Activated CD8-positive, alpha-beta memory T cell treated with anti-CD3 and anti-CD28 coated beads, Interleukin-2, amount 10 ng/mL, durations not matched to agents 7 days and 5 days (primary cell): ENCODE data around the gene SAMD4A. TPM values are rescaled to one million over a fixed set of nuclear protein-coding genes. Genes with fewer than 3 reads are reported as not detected.

ENCODE experiments used
- ATAC-seq: fragments of 150-1000 bp; cut with Tn5 transposase; one replicate; pipeline ENCODE4 v1.10.0; 2021; ENCODE audit warnings: moderate library complexity
- CTCF ChIA-PET: fragments of 350-600 bp; sonication (Branson Sonifier 250); formaldehyde crosslinking; loops from one replicate; lab custom pipeline; 2021; ENCODE audit warnings: antibody characterized with exemption; lab: Charles Lee
- DNase-seq: peaks from one replicate; pipeline ENCODE4 v3.0.0-alpha.2; 2020
- H3K27ac Mint-ChIP-seq: one replicate; pipeline ENCODE4 v1.8.0; 2021; ENCODE audit warnings: mild to moderate bottlenecking, mixed read lengths
- H3K27me3 Mint-ChIP-seq: one replicate; pipeline ENCODE4 v1.8.0; 2021; ENCODE audit warnings: mixed read lengths
- H3K36me3 Mint-ChIP-seq: one replicate; pipeline ENCODE4 v1.8.0; 2021; ENCODE audit warnings: mild to moderate bottlenecking, mixed read lengths
- H3K4me1 Mint-ChIP-seq: one replicate; pipeline ENCODE4 v1.8.0; 2021; ENCODE audit warnings: mixed read lengths
- H3K4me3 Mint-ChIP-seq: one replicate; pipeline ENCODE4 v1.8.0; 2021; ENCODE audit warnings: mild to moderate bottlenecking, moderate library complexity, mixed read lengths
- H3K9me3 Mint-ChIP-seq: one replicate; pipeline ENCODE4 v1.8.0; 2022; ENCODE audit warnings: low read depth, mixed read lengths
- total RNA-seq, 2 experiments: library from RNA; stranded (reverse); gene quantifications; one replicate each; pipeline ENCODE4 v1.2.3, GENCODE V29; 2021

Gene SAMD4A, protein sequence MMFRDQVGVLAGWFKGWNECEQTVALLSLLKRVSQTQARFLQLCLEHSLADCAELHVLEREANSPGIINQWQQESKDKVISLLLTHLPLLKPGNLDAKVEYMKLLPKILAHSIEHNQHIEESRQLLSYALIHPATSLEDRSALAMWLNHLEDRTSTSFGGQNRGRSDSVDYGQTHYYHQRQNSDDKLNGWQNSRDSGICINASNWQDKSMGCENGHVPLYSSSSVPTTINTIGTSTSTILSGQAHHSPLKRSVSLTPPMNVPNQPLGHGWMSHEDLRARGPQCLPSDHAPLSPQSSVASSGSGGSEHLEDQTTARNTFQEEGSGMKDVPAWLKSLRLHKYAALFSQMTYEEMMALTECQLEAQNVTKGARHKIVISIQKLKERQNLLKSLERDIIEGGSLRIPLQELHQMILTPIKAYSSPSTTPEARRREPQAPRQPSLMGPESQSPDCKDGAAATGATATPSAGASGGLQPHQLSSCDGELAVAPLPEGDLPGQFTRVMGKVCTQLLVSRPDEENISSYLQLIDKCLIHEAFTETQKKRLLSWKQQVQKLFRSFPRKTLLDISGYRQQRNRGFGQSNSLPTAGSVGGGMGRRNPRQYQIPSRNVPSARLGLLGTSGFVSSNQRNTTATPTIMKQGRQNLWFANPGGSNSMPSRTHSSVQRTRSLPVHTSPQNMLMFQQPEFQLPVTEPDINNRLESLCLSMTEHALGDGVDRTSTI
- 1 to 10 TPM; 1.6 to 1.7 TPM for total RNA-seq

- Mint-ChIP-seq H3K27me3 (peaks cover 46% of the 10 kb centered on the region), H3K36me3 (no peaks in the 10 kb centered on the region), H3K4me3 (peak within 1 kb of the TSS; percentile 79), H3K9me3 (no peaks in the 10 kb centered on the region), H3K27ac (peak within 1 kb of the TSS; percentile 32), H3K4me1 (peaks cover 19% of the 10 kb centered on the region)
- peak; percentile 38 for ATAC-seq
- CTCF ChIA-PET: interaction anchor here (0.7 to 8.5 kb wide), 22 partner anchors 16 to 248 kb away, joined by 3 to 246 read pairs (median 3); partner anchors contain the start of gene GMFB
- peak; percentile 67 for DNase-seq
Measured at GRCh38 chr14:54566410-54567223, at the start of gene SAMD4A. SAMD4A (plus strand) TSS chr14:54567128; CDS start chr14:54567917, 789 bp downstream.

DNA sequence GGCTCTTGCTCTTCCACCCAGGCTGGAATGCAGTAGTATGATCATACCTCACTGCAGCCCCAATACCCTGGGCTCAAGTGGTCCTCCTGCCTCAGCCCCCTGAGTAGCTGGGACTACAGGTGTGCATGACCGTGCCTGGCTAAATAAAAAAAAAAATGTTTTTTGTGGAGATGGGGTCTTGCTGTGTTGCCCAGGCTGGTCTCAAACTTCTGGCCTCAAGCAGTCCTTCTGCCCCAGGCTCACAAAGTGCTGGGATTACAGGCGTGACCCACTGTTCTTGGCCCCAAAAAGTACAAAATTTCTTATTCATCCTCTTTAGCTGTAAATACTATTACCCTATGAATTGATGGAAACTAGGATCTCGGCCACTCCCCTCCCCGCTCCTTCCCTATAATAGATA, 42.5 kb upstream of the SAMD4A start:
- Mint-ChIP-seq H3K9me3 (no peaks in the 10 kb centered on the region), H3K4me3 (no peak overlapping the region), H3K4me1 (no peaks in the 10 kb centered on the region), H3K27ac (no peak overlapping the region), H3K36me3 (peaks cover 24% of the 10 kb centered on the region), H3K27me3 (no peaks in the 10 kb centered on the region)
- DNase-seq (no peak), ATAC-seq (no peak)
- CTCF ChIA-PET: no interaction called here

- ATAC-seq (no peak), DNase-seq (no peak)
- Mint-ChIP-seq H3K27ac (no peak overlapping the region), H3K36me3 (peaks cover 10% of the 10 kb centered on the region), H3K4me1 (no peaks in the 10 kb centered on the region), H3K27me3 (no peaks in the 10 kb centered on the region), H3K4me3 (no peak overlapping the region), H3K9me3 (no peaks in the 10 kb centered on the region)
- CTCF ChIA-PET: no interaction called here
Measured at GRCh38 chr14:54528973-54529372, 38.0 kb upstream of the SAMD4A start.

GRCh38 chr14:54529811-54530210, 37.1 kb upstream of the SAMD4A start:
- CTCF ChIA-PET: interaction anchor here (0.9 kb wide), 1 partner anchor 245 kb away, joined by 3 read pairs; no protein-coding TSS in a partner anchor
- no peaks in the 10 kb centered on the region for H3K27me3 Mint-ChIP-seq
- peaks cover 4% of the 10 kb centered on the region for H3K36me3 Mint-ChIP-seq
- no peak overlapping the region for H3K27ac Mint-ChIP-seq
- DNase-seq (no peak), ATAC-seq (no peak)
- no peaks in the 10 kb centered on the region for H3K9me3 Mint-ChIP-seq
- H3K4me1 Mint-ChIP-seq: no peaks in the 10 kb centered on the region
- no peak overlapping the region for H3K4me3 Mint-ChIP-seq

DNA sequence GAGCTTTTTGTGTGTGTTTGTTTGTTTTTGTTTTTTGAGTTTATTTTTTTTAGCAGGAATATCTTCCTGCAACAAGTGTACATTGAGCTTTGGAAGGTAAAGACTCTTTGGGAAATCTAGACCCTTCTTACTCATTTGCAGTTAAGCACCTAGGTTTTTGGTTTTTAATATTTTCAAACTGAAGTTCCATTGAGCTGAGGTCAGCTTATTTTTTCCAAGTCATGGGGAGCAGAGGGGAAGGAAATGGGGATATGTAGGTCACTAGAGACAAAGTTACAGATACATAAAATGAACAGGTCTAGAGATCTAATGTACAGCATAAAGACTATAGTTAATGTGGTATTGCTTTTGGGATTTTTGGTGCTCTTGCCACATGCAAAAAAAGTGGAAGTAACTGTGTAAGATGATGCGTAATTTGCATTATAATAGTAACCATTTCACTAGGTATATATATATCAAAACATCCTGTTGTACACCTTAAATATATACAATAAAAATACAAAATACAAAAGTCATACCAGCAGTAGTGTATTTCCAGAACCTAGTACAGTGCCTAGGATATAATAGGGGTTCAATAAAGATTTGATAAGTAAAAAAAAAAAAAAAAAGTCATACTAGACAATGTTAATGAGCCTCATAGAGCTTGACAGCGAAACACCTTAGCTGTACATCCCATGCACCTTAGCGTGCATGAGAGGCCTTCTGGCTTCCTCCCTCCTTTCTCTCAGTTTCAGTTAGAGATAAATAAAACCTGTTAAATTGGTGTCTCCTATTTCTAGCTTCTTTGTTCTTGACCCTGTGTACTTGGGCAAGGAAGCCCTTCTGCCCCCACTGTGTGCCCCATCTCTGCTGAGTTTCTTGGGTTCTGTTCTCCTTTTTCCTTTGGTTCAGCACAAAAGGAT, 34.6 kb upstream of the SAMD4A start:
- DNase-seq: no peak
- Mint-ChIP-seq H3K27ac (no peak overlapping the region), H3K27me3 (no peaks in the 10 kb centered on the region), H3K4me1 (no peaks in the 10 kb centered on the region), H3K4me3 (no peak overlapping the region), H3K36me3 (peaks cover 3% of the 10 kb centered on the region), H3K9me3 (no peaks in the 10 kb centered on the region)
- ATAC-seq: no peak
- CTCF ChIA-PET: no interaction called here

DNA sequence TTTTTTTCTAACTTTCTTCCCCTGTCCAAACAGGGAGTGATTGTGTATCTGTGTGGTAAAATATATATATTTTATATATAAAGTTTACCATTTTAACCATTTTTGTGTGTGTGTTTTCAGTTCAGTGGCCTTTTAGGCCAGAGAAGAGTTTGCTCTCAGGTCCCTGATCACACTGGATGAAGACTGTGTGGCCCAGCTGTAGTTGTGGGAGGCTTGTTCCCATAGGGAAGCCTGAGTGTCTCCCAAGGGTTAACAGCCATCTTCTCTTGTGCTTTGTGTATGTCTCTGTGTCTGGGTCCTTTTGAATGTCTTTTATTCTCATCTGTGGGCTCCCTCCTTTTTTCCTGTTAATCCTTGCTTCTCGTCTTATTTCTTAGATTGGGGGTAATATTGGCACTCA, 33.8 kb upstream of the SAMD4A start:
- Mint-ChIP-seq H3K27ac (no peak overlapping the region), H3K4me3 (no peak overlapping the region), H3K9me3 (no peaks in the 10 kb centered on the region), H3K27me3 (no peaks in the 10 kb centered on the region), H3K4me1 (no peaks in the 10 kb centered on the region), H3K36me3 (peaks cover 3% of the 10 kb centered on the region)
- DNase-seq (no peak), ATAC-seq (no peak)
- CTCF ChIA-PET: no interaction called here

- no peak for ATAC-seq
- DNase-seq: no peak
- CTCF ChIA-PET: interaction anchor here (1.1 kb wide), 1 partner anchor 10 kb away, joined by 3 read pairs; no protein-coding TSS in a partner anchor
- Mint-ChIP-seq H3K27me3 (no peaks in the 10 kb centered on the region), H3K36me3 (peaks cover 4% of the 10 kb centered on the region), H3K4me1 (no peaks in the 10 kb centered on the region), H3K4me3 (no peak overlapping the region), H3K9me3 (no peaks in the 10 kb centered on the region), H3K27ac (no peak overlapping the region)
Measured at GRCh38 chr14:54535126-54535525, 31.8 kb upstream of the SAMD4A start.

GRCh38 chr14:54535646-54536045, 31.3 kb upstream of the SAMD4A start:
- H3K36me3 Mint-ChIP-seq: peaks cover 4% of the 10 kb centered on the region
- DNase-seq (no peak), ATAC-seq (no peak)
- CTCF ChIA-PET: no interaction called here
- H3K9me3 Mint-ChIP-seq: no peaks in the 10 kb centered on the region
- H3K4me3 Mint-ChIP-seq: no peak overlapping the region
- H3K4me1 Mint-ChIP-seq: no peaks in the 10 kb centered on the region
- H3K27me3 Mint-ChIP-seq: no peaks in the 10 kb centered on the region
- no peak overlapping the region for H3K27ac Mint-ChIP-seq

DNA sequence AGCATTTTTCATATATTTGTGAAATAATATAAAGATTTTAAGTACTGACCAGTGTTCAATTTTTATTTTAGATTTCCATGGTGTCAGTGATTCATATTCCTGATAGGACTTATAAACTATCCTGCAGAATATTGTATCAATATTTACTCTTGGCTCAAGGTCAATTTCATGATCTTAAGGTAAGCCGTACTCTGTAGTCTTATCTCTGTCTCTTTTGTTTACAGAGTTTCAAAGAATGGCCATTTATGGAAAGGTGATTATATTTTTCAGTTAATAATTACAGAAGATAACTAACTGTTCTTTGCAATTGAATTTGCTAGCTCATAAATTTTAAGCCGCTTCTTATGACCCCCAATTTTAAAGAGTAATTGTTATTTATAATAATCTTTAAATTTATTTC, 29.3 kb upstream of the SAMD4A start:
- Mint-ChIP-seq H3K27ac (no peak overlapping the region), H3K4me1 (no peaks in the 10 kb centered on the region), H3K36me3 (peaks cover 4% of the 10 kb centered on the region), H3K27me3 (no peaks in the 10 kb centered on the region), H3K9me3 (no peaks in the 10 kb centered on the region), H3K4me3 (no peak overlapping the region)
- CTCF ChIA-PET: no interaction called here
- DNase-seq (no peak), ATAC-seq (no peak)

DNA sequence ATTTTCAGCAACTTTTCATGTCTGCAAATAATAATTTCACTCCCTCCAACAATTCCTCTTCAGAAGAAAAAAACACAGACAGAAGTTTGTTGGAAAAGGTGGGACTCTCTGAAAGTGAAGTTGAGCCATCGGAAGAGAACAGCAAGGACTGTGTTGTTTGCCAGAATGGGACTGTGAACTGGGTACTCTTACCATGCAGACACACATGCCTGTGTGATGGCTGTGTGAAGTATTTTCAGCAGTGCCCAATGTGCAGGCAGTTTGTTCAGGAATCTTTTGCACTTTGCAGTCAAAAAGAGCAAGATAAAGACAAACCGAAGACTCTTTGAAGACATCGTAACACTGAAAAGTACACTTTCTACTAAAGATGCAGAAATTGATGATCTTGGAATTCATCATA, 28.9 kb upstream of the SAMD4A start:
- Mint-ChIP-seq H3K9me3 (no peaks in the 10 kb centered on the region), H3K36me3 (peaks cover 4% of the 10 kb centered on the region), H3K4me1 (no peaks in the 10 kb centered on the region), H3K4me3 (no peak overlapping the region), H3K27ac (no peak overlapping the region), H3K27me3 (no peaks in the 10 kb centered on the region)
- DNase-seq (no peak), ATAC-seq (no peak)
- CTCF ChIA-PET: interaction anchor here (0.9 kb wide), 1 partner anchor 275 kb away, joined by 3 read pairs; no protein-coding TSS in a partner anchor

- no peaks in the 10 kb centered on the region for H3K4me1 Mint-ChIP-seq
- ATAC-seq (no peak), DNase-seq (no peak)
- H3K36me3 Mint-ChIP-seq: no peaks in the 10 kb centered on the region
- no peak overlapping the region for H3K4me3 Mint-ChIP-seq
- H3K27me3 Mint-ChIP-seq: peaks cover 14% of the 10 kb centered on the region
- no peak overlapping the region for H3K27ac Mint-ChIP-seq
- no peaks in the 10 kb centered on the region for H3K9me3 Mint-ChIP-seq
- CTCF ChIA-PET: interaction anchor here (2.2 kb wide), 1 partner anchor 226 kb away, joined by 9 read pairs; no protein-coding TSS in a partner anchor
Measured at GRCh38 chr14:54547583-54547982, 19.3 kb upstream of the SAMD4A start.

DNA sequence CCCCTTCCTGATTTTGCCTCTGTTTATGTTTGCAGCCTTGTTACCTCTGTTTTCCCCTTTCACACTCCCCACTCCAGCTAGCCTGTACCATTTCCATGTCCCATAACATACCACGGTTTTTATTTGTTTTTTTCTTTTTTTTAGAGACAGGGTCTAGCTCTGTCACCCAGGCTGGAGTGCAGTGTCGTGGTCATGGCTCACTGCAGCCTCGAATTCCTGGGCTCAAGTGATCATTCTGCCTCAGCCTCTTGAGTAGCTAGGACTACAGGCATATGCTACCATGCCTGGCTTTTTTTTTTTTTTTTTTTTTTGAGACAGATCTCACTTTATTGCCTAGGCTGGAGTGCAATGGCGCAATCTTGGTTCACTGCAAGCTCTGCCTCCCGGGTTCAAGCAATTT, 18.4 kb upstream of the SAMD4A start:
- no peaks in the 10 kb centered on the region for H3K36me3 Mint-ChIP-seq
- H3K27ac Mint-ChIP-seq: no peak overlapping the region
- no peaks in the 10 kb centered on the region for H3K4me1 Mint-ChIP-seq
- H3K9me3 Mint-ChIP-seq: no peaks in the 10 kb centered on the region
- DNase-seq: no peak
- H3K4me3 Mint-ChIP-seq: no peak overlapping the region
- ATAC-seq: no peak
- peaks cover 14% of the 10 kb centered on the region for H3K27me3 Mint-ChIP-seq
- CTCF ChIA-PET: interaction anchor here (0.7 to 2.2 kb wide), 3 partner anchors 175 to 388 kb away, joined by 3 to 9 read pairs (median 3); no protein-coding TSS in a partner anchor
